SK-N-MC (cell line): Measurements from ENCODE around the gene CLN6.

Experiments used
- EZH2 ChIP-seq: fragments of 200-600 bp; sonication (generic); IDR thresholded peaks from one replicate; pipeline ENCODE4 v1.6.1; 2017; ENCODE audit warnings: antibody characterized with exemption
- POLR2AphosphoS5 ChIP-seq: IDR thresholded peaks from 2 replicates; pipeline ENCODE4 v1.6.1; 2012; ENCODE audit warnings: mild to moderate bottlenecking, low read depth, low read length, borderline replicate concordance

DNA sequence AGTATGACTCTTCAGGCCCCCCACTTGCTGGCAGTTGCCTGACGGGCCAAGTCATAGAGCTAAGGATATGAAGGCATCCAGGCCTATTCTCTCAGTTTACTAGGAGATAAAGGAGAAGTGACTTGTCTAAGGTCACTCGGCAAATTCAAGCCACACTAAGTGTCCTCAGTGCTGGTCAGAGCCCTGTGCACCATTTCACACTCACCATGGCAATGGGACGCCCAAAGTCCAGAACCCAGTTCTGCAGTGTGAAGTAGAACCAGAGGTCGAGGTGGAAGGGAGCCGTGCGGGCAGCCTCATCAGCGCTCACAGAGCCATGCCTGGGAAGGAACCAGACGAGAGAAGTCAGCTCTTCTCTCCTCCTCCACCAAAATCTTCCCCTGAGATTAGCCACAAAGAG lies 11.2 kb downstream of the CLN6 start:
- TF ChIP-seq EZH2 (no peak), POLR2AphosphoS5 (no peak)
